ENCODE measurements around the gene PTPN4. TPM values are rescaled to one million over a fixed set of nuclear protein-coding genes. Genes with fewer than 3 reads are reported as not detected.

The PTPN4 gene
- total RNA-seq, 1 experiment from 2014 or later: 80.5 TPM

GRCh38 chr2:119934319-119934718 is 174.6 kb downstream of the PTPN4 start:
- Histone ChIP-seq H3K23me2 (ENCODE audit: insufficient read length, low read depth, low read length, poor library complexity, severe bottlenecking) (no peaks in the 10 kb centered on the region), H3K79me2 (ENCODE audit: insufficient read depth, low read length) (no peaks in the 10 kb centered on the region), H3K4ac (ENCODE audit: low read depth, low read length) (no peak overlapping the region), H3K23ac (ENCODE audit: insufficient read length, low read depth, low read length) (no peak overlapping the region), H3K4me2 (ENCODE audit: insufficient read depth, insufficient read length, low read length) (no peak overlapping the region), H2BK120ac (ENCODE audit: low read depth, low read length, poor library complexity, severe bottlenecking) (no peak overlapping the region), H4K5ac (ENCODE audit: insufficient read length, low read depth, low read length) (no peak overlapping the region), H2BK20ac (ENCODE audit: low read depth, low read length, poor library complexity, severe bottlenecking) (no peak overlapping the region), H3K9ac (ENCODE audit: extremely low read depth, insufficient read length, low read length) (no peak overlapping the region), H3K79me1 (ENCODE audit: insufficient read depth, low read depth, low read length, poor library complexity, severe bottlenecking) (no peaks in the 10 kb centered on the region), H4K8ac (replicated peaks; ENCODE audit: insufficient read length, low read depth, low read length) (no peak overlapping the region), H2AK5ac (ENCODE audit: insufficient read length, low read length) (no peak overlapping the region), H3K18ac (ENCODE audit: insufficient read length, low read depth, low read length) (no peak overlapping the region), H3K9me3 (ENCODE audit: control insufficient read depth, low read depth, low read length) (no peaks in the 10 kb centered on the region), H3K14ac (ENCODE audit: insufficient read depth, low read length) (no peak overlapping the region), H2BK12ac (ENCODE audit: insufficient read length, low read depth, low read length) (no peak overlapping the region), H3K56ac (ENCODE audit: insufficient read length, low read depth, low read length) (no peak overlapping the region), H3T11ph (ENCODE audit: low read length) (no peak overlapping the region), H2AFZ (ENCODE audit: low read length) (no peak overlapping the region), H4K91ac (ENCODE audit: insufficient read length, low read depth, low read length) (no peak overlapping the region), H2BK5ac (ENCODE audit: insufficient read length, low read length) (no peak overlapping the region), H3K4me1 (ENCODE audit: insufficient read depth, low read length) (no peaks in the 10 kb centered on the region), H3K27ac (ENCODE audit: insufficient read length, low read depth, low read length) (no peak overlapping the region), H3K27me3 (ENCODE audit: insufficient read depth, low read length) (no peaks in the 10 kb centered on the region), H2BK15ac (ENCODE audit: low read depth, low read length) (no peak overlapping the region), H4K20me1 (ENCODE audit: control insufficient read depth, insufficient read depth, insufficient read length) (no peaks in the 10 kb centered on the region)
- Mint-ChIP-seq H3K27ac (no peak overlapping the region), H3K4me3 (no peak overlapping the region), H3K9me3 (no peaks in the 10 kb centered on the region), H3K27me3 (ENCODE audit: low read depth) (no peaks in the 10 kb centered on the region), H3K4me1 (no peaks in the 10 kb centered on the region), H3K36me3 (ENCODE audit: insufficient read depth in 1 of 3, low read depth in 3 of 3) (peaks cover 13 to 50% (median 45%) of the 10 kb centered on the region in 3 experiments; a peak in 6 of 7 replicates)
- TF ChIP-seq CTCF (conservative IDR thresholded peaks at IDR 0.05): no peak
- no peak for DNase-seq
